ENCODE data around the gene PTPRB.

GRCh38 chr12:70661466-70662161, 24.4 kb upstream of the PTPRB start:
- no peak for TF ChIP-seq GATA2 (IDR thresholded peaks at IDR 0.05; ENCODE audit: low read depth, low read length)
- TF ChIP-seq GATA3 (IDR thresholded peaks at IDR 0.05; ENCODE audit: low read depth, low read length) = no peak

Data from SH-SY5Y (cell line).